Hepatocyte (in vitro differentiated cells): Measurements from ENCODE around the gene MANF. TPM values are rescaled to one million over a fixed set of nuclear protein-coding genes. Genes with fewer than 3 reads are reported as not detected.
"Not testable (repeated sequence)": the region's sequence is repeated elsewhere in the genome, so short reads cannot be mapped to it uniquely, and the experiment has no call there.

Experiments
- DNase-seq: peaks from one replicate; pipeline ENCODE4 v3.0.0-alpha.2; 2016; ENCODE audit warnings: low spot score
- H2AFZ ChIP-seq: fragments of 200-600 bp; sonication (generic); 2 replicates; pipeline ENCODE4 v1.6.0; 2016; ENCODE audit warnings: antibody characterized with exemption, mild to moderate bottlenecking
- H3K27ac ChIP-seq: fragments of 200-600 bp; sonication (generic); 2 replicates; pipeline ENCODE4 v1.5.1; 2016; ENCODE audit warnings: mild to moderate bottlenecking
- H3K27me3 ChIP-seq: fragments of 200-600 bp; sonication (generic); 2 replicates; pipeline ENCODE4 v1.6.1; 2016
- H3K36me3 ChIP-seq: fragments of 200-600 bp; sonication (generic); replicated peaks from 2 replicates; pipeline ENCODE4 v1.5.1; 2016; ENCODE audit warnings: low read depth; ENCODE audit not compliant: insufficient read depth
- H3K4me1 ChIP-seq: fragments of 200-600 bp; sonication (generic); 2 replicates; pipeline ENCODE4 v1.5.1; 2016; ENCODE audit warnings: mild to moderate bottlenecking, moderate library complexity; ENCODE audit not compliant: insufficient read depth
- H3K4me2 ChIP-seq: fragments of 200-600 bp; sonication (generic); 2 replicates; pipeline ENCODE4 v1.6.0; 2016
- H3K4me3 ChIP-seq: fragments of 200-600 bp; sonication (generic); 2 replicates; pipeline ENCODE4 v1.5.1; 2016; ENCODE audit warnings: mild to moderate bottlenecking
- H3K79me2 ChIP-seq: fragments of 200-600 bp; sonication (generic); 2 replicates; pipeline ENCODE4 v1.6.0; 2017; ENCODE audit warnings: mild to moderate bottlenecking
- H3K9me2 ChIP-seq: fragments of 200-600 bp; sonication (generic); replicated peaks from 2 replicates; pipeline ENCODE4 v1.6.0; 2017; ENCODE audit warnings: mild to moderate bottlenecking; ENCODE audit not compliant: insufficient read depth
- H3K9me3 ChIP-seq: fragments of 200-600 bp; sonication (generic); 2 replicates; pipeline ENCODE4 v1.5.1; 2016; ENCODE audit warnings: low read depth, mild to moderate bottlenecking
- H4K20me1 ChIP-seq: fragments of 200-600 bp; sonication (generic); 2 replicates; pipeline ENCODE4 v1.6.0; 2016; ENCODE audit warnings: mild to moderate bottlenecking; ENCODE audit not compliant: insufficient read depth, poor library complexity, severe bottlenecking
- EZH2 ChIP-seq: fragments of 200-600 bp; sonication (generic); IDR thresholded peaks from 2 replicates; pipeline ENCODE4 v1.6.1; 2016; ENCODE audit warnings: antibody characterized with exemption, mild to moderate bottlenecking, borderline replicate concordance
- EZH2phosphoT487 ChIP-seq: fragments of 200-600 bp; sonication (generic); IDR thresholded peaks from one replicate; pipeline ENCODE4 v1.6.1; 2018; ENCODE audit warnings: antibody characterized with exemption, mild to moderate bottlenecking, low read depth, moderate library complexity; ENCODE audit not compliant: unreplicated experiment, severe bottlenecking
- WGBS: methylation state at CpG from one replicate; pipeline ENCODE4 v1.1.6; 2016; ENCODE audit warnings: low lambda C conversion rate; ENCODE audit errors: missing lambda C conversion rate; 5-methylcytosine and 5-hydroxymethylcytosine counted together
- polyA plus RNA-seq: library from polyadenylated mRNA; unstranded; fragments of >200 nt; fragmentation: Nextera tagmentation; extraction: Ambion mirVana; gene quantifications from 2 replicates; pipeline ENCODE4 v1.2.1, GENCODE V29; 2016
- total RNA-seq: library from RNA; depleted of rRNA; stranded (reverse); fragments of >200 nt; gene quantifications from 2 replicates; pipeline ENCODE4 v1.2.3, GENCODE V29; 2014
- TF ChIP-seq, protein P1 (sequence below): fragments of 200-600 bp; sonication (generic); IDR thresholded peaks from 2 replicates; pipeline ENCODE4 v1.5.1; 2016; ENCODE audit warnings: antibody characterized with exemption, mild to moderate bottlenecking; ENCODE audit not compliant: poor library complexity

MANF gene
- total and polyA plus RNA-seq, 2 experiments from 2014 or later = 178 to 225 TPM

DNA sequence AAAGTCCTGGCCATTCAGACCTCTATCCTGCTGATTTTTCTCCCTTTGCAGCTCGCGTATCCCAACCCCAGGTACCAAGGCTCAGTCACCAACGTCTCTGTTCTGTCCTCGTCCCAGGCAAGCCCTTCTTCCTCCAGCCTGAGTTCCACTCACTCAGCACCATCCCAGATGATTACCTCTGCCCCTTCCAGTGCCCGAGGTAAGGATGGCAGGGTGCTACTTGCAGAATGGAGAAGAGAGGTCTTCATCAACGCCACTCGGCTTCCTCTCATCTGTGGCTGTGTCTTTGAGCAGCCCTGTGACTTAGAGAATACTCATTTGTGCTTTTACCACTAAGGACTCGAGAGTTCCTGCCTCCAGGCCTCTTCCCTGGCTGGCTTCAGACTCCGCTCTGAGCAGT lies 22.6 kb upstream of the MANF start:
- no peaks in the 10 kb centered on the region for H3K27me3 ChIP-seq
- H3K79me2 ChIP-seq = no peaks in the 10 kb centered on the region
- no peaks in the 10 kb centered on the region for H4K20me1 ChIP-seq
- no peak for DNase-seq
- no peak overlapping the region for H3K27ac ChIP-seq
- no peak overlapping the region for H2AFZ ChIP-seq
- H3K36me3 ChIP-seq = no peaks in the 10 kb centered on the region
- TF ChIP-seq EZH2phosphoT487 (no peak), EZH2 (no peak)
- TF ChIP-seq, protein P1, sequence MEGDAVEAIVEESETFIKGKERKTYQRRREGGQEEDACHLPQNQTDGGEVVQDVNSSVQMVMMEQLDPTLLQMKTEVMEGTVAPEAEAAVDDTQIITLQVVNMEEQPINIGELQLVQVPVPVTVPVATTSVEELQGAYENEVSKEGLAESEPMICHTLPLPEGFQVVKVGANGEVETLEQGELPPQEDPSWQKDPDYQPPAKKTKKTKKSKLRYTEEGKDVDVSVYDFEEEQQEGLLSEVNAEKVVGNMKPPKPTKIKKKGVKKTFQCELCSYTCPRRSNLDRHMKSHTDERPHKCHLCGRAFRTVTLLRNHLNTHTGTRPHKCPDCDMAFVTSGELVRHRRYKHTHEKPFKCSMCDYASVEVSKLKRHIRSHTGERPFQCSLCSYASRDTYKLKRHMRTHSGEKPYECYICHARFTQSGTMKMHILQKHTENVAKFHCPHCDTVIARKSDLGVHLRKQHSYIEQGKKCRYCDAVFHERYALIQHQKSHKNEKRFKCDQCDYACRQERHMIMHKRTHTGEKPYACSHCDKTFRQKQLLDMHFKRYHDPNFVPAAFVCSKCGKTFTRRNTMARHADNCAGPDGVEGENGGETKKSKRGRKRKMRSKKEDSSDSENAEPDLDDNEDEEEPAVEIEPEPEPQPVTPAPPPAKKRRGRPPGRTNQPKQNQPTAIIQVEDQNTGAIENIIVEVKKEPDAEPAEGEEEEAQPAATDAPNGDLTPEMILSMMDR = no peak
- H3K9me2 ChIP-seq = no peaks in the 10 kb centered on the region
- 94% methylated on average over 9 of the region's 9 CpGs for WGBS
- H3K4me1 ChIP-seq = no peaks in the 10 kb centered on the region
- no peak overlapping the region for H3K4me2 ChIP-seq
- H3K9me3 ChIP-seq = no peaks in the 10 kb centered on the region
- H3K4me3 ChIP-seq = no peak overlapping the region

DNA sequence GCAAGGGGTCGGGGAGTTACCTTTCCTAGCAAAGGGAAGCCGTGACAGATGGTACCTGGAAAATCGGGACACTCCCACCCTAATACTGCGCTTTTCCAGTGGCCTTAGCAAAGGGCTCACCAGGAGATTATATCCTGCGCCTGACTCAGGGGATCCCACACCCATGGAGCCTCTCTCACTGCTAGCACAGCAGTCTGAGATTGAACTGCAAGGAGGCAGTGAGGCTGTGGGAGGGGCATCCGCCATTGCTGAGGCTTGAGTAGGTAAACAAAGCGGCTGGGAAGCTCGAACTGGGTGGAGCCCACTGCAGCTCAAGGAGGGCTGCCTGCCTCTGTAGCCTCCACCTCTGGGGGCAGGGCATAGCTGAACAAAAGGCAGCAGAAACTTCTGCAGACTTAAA lies 16.8 kb upstream of the MANF start:
- not testable (repeated sequence) for H3K79me2 ChIP-seq, DNase-seq, H3K27me3 ChIP-seq, H3K4me2 ChIP-seq, H3K9me2 ChIP-seq, H3K27ac ChIP-seq, H2AFZ ChIP-seq, H4K20me1 ChIP-seq, H3K9me3 ChIP-seq, H3K36me3 ChIP-seq, H3K4me3 ChIP-seq, H3K4me1 ChIP-seq
- WGBS = 90% methylated on average over 8 of the region's 8 CpGs

DNA sequence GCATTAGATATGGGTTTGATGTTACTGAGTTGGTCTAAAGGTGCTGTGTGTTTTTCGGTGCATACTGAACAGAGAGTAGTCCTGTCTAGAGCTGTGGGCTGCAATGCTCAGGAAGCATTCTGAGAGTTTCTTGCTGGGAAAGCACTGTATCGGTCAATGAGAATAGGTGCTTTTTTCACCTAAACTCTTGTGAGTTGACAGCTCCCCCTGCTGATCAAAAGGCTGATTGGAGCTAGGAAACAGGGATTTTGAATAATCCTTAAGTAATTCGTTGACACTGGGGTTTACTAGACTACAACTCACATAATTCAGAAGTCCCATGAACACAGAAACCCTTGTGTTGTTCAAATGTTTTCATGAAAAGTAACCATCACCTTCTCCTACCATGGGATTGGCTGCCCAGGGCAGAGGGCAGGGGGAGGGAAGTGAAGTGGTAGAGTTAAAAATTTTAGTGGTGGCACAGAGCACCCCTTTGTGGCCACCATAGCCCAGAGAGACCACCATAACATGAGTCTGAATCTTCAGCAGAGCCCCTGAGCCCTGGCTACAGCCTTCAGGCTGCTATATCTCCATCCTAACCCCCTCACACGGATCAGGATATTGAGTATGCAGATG lies 13.0 kb upstream of the MANF start:
- H3K27me3 ChIP-seq = no peaks in the 10 kb centered on the region
- peak; percentile 88 for DNase-seq
- no peak overlapping the region for H3K4me2 ChIP-seq
- no peaks in the 10 kb centered on the region for H3K9me2 ChIP-seq
- H2AFZ ChIP-seq = no peak overlapping the region
- no peaks in the 10 kb centered on the region for H3K9me3 ChIP-seq
- no peak overlapping the region for H3K27ac ChIP-seq
- no peaks in the 10 kb centered on the region for H3K79me2 ChIP-seq
- WGBS = 36% methylated on average over 4 of the region's 4 CpGs
- no peaks in the 10 kb centered on the region for H3K36me3 ChIP-seq
- H3K4me1 ChIP-seq = no peaks in the 10 kb centered on the region
- TF ChIP-seq EZH2 (no peak), EZH2phosphoT487 (no peak)
- TF ChIP-seq, protein P1 = peak; percentile 89
- no peaks in the 10 kb centered on the region for H4K20me1 ChIP-seq
- H3K4me3 ChIP-seq = no peak overlapping the region

DNA sequence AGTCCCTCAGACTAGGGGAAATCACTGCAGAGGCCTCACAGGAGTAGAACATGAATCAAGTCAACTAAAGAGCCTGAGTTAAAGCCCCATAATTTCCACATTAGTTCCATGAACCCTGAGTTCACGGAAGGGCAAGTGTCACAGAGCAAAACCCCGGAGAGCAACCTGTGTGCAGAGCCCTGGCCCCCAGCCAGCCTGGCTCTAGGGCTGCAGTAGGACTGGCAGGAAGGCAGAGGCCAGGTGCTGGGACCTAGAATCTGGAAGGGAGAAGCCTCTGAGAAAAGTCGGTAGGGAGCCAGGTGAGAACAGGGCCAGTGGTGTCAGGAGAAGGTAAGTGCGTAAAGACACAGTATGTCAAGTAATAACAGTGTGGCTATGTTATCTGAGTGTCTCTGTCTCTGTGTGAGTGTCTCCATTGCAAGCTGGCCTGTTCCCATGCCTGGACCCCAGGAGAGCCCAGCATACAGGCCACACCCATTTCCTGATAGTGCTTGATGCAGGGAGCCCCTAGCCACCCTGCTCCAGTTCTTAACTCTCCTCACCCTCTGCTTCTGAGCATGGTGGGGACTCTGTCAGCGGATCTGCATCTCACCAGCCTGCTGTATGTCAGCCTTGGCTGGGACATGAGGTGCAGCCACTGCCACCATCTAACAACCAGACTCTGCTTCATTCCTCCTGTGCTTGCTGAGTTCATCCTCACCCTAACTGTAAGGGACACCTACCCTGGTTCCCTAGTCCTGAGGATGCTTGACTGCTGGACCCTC lies 11.3 kb upstream of the MANF start:
- DNase-seq = no peak
- no peak overlapping the region for H2AFZ ChIP-seq
- H3K4me2 ChIP-seq = no peak overlapping the region
- H3K9me2 ChIP-seq = no peaks in the 10 kb centered on the region
- H3K9me3 ChIP-seq = no peaks in the 10 kb centered on the region
- no peaks in the 10 kb centered on the region for H3K79me2 ChIP-seq
- H3K4me1 ChIP-seq = no peaks in the 10 kb centered on the region
- H3K27ac ChIP-seq = no peak overlapping the region
- no peak for TF ChIP-seq EZH2
- TF ChIP-seq, protein P1 = no peak
- no peak for TF ChIP-seq EZH2phosphoT487
- no peaks in the 10 kb centered on the region for H4K20me1 ChIP-seq
- H3K4me3 ChIP-seq = no peak overlapping the region
- no peaks in the 10 kb centered on the region for H3K27me3 ChIP-seq
- no peaks in the 10 kb centered on the region for H3K36me3 ChIP-seq
- WGBS = 92% methylated on average over 5 of the region's 5 CpGs
